K562 (cell line): ENCODE data around the gene EPO. TPM values are rescaled to one million over a fixed set of nuclear protein-coding genes. Genes with fewer than 3 reads are reported as not detected.

Experiments
- ARID1B ChIP-seq: fragments of 450-650 bp; IDR thresholded peaks from 2 replicates; pipeline ENCODE4 v1.6.1; 2016; ENCODE audit warnings: antibody characterized with exemption, mild to moderate bottlenecking, inconsistent platforms
- CTBP1 ChIP-seq: fragments of 450-650 bp; IDR thresholded peaks from 2 replicates; pipeline ENCODE4 v1.6.1; 2016; ENCODE audit warnings: borderline replicate concordance
- FOXA1 ChIP-seq: fragments of 450-650 bp; IDR thresholded peaks from 2 replicates; pipeline ENCODE4 v1.6.1; 2016; ENCODE audit warnings: mild to moderate bottlenecking, borderline replicate concordance
- LEF1 ChIP-seq: fragments of 450-650 bp; IDR thresholded peaks from 2 replicates; pipeline ENCODE4 v1.6.1; 2016; ENCODE audit warnings: mild to moderate bottlenecking
- MYNN ChIP-seq, 2 experiments: sonication (generic); formaldehyde crosslinking in 1 of 2; IDR thresholded peaks; 2 replicates each; pipeline versions ENCODE4 v1.5.0 to v1.6.1; 2016 to 2020; ENCODE audit warnings: antibody characterized with exemption in 1 of 2, missing genetic modification reagents in 1 of 2
- NCOA1 ChIP-seq: fragments of 450-650 bp; IDR thresholded peaks from 2 replicates; pipeline ENCODE4 v1.6.1; 2016; ENCODE audit warnings: low read depth
- NELFE ChIP-seq: IDR thresholded peaks from 2 replicates; pipeline ENCODE4 v1.6.1; 2011; ENCODE audit warnings: mild to moderate bottlenecking; ENCODE audit not compliant: insufficient read depth, insufficient read length
- NONO ChIP-seq, 2 experiments: fragments of 200-400 bp in 1 of 2; fragments of 450-650 bp in 1 of 2; formaldehyde crosslinking in 1 of 2; IDR thresholded peaks; 2 replicates each; pipeline ENCODE4 v1.6.1; 2017; ENCODE audit warnings: low read depth in 2 of 2, mild to moderate bottlenecking in 2 of 2, moderate library complexity in 2 of 2, low read length in 1 of 2
- NR1H2 ChIP-seq: sonication (generic); formaldehyde crosslinking; IDR thresholded peaks from 2 replicates; pipeline ENCODE4 v1.4.0; 2020; ENCODE audit warnings: mild to moderate bottlenecking, missing genetic modification reagents
- POLR2G ChIP-seq: fragments of 200-400 bp; formaldehyde crosslinking; IDR thresholded peaks from 2 replicates; pipeline ENCODE4 v1.6.1; 2017; ENCODE audit warnings: low read depth, mild to moderate bottlenecking, antibody characterized with exemption, low read length, moderate library complexity
- ZC3H11A ChIP-seq: IDR thresholded peaks from 2 replicates; pipeline ENCODE4 v1.6.1; 2012; ENCODE audit warnings: low read depth, low read length, improper control_type of control experiment
- ZNF124 ChIP-seq: sonication (generic); formaldehyde crosslinking; IDR thresholded peaks from 2 replicates; pipeline ENCODE4 v1.8.1; 2022; ENCODE audit warnings: missing genetic modification reagents
- ZNF766 ChIP-seq: fragments of 200-800 bp; sonication (Bioruptor generic); conservative IDR thresholded peaks from 2 replicates; pipeline ENCODE4 v1.6.1; 2016; ENCODE audit warnings: missing genetic modification characterization, missing compliant biosample characterization
- polyA plus RNA-seq, 8 experiments: library from polyadenylated mRNA; depleted of rRNA in 4 of 8; stranded (reverse) in 5 of 8; unstranded in 3 of 8; fragments of >200 nt; fragmentation: Nextera tagmentation in 2 of 8; fragmentation: Illumina TruSeq in 1 of 8; extraction: Ambion mirVana in 2 of 8; extraction: Trizol in 1 of 8; gene quantifications; 2 replicates each; pipeline versions ENCODE4 v1.2.1 to v1.2.3, GENCODE V29; 2011 to 2014; ENCODE audit warnings: inconsistent platforms in 1 of 8, missing spikeins in 1 of 8
- total RNA-seq, 7 experiments: library from RNA; depleted of rRNA in 6 of 7; stranded (reverse); fragments of >200 nt in 6 of 7; fragmentation: Illumina TruSeq in 2 of 7; extraction: Trizol in 2 of 7; gene quantifications; 2 replicates each; pipeline versions ENCODE4 v1.2.1 to v1.2.3, GENCODE V29; 2011 to 2021; ENCODE audit warnings: low replicate concordance in 1 of 7
- TF ChIP-seq, protein P1 (sequence below): fragments of 250-450 bp; sonication (Bioruptor Pico); IDR thresholded peaks from 2 replicates; pipeline ENCODE4 v1.5.0; 2021; ENCODE audit warnings: mild to moderate bottlenecking, borderline replicate concordance
- TF ChIP-seq, protein P2 (sequence below): fragments of 250-450 bp; sonication (Bioruptor Pico); IDR thresholded peaks from 2 replicates; pipeline ENCODE4 v1.4.0; 2020
- TF ChIP-seq, protein P3 (sequence below): sonication (generic); formaldehyde crosslinking; IDR thresholded peaks from 2 replicates; pipeline ENCODE4 v1.8.1; 2023; ENCODE audit warnings: mild to moderate bottlenecking, missing genetic modification reagents, moderate library complexity

The EPO gene
- total and polyA plus RNA-seq, 9 of the 15 experiments (the other 6 are each of a cell fraction or from before 2014, with no cell fraction given): 0.06 to 0.41 (median 0.07) TPM; not detected in 6

DNA sequence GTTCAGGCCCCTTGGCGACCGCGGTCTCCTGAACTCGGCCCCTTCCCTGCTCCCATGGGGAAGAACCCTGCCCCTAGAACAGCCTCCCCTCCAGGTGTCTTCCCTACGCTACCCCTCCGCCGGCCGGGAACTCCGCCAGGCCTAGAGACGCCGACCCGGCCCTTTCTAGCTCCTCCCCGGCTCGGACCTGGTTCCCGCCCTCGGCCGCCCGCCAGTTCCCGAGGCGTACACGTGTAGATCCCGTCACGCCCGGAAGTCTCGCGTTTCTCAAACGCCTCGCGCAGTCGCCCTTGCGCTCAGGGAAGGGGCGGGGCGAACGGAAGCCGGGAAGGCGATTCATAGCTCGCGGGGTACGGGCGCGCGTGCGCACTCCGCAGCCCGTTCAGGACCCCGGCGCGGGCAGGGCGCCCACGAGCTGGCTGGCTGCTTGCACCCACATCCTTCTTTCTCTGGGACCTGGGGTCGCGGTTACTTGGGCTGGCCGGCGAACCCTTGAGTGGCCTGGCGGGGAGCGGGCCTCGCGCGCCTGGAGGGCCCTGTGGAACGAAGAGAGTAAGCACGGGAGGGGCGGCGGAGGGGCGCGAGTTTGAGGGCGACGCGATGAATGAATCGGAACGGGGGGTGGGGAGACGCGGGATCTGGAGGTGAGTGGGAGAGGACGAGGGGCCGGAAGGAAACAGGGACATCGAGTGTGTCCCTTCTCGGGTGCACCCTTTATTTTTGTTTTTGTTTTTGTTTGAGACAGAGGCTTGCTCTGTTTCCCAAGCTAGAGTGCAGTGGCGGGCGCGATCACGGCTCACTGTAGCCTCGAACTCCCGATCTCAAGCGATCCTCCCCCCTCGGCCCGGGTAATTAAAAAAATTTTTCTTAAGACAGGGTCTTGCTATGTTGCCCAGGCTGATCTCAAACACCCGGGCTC is 14.3 kb upstream of the EPO start, which contains the start of gene POP7 (continued):
- TF ChIP-seq CTBP1 (no peak), MYNN (IDR thresholded peaks at IDR 0.05) (no peak), MYNN (CRISPR knock-in tag; IDR thresholded peaks at IDR 0.05) (no peak), NELFE (no peak), ZNF766 (CRISPR knock-in tag) (no peak), ARID1B (peak; percentile 47; the same call in 1 of the 2 replicates), NCOA1 (peak; percentile 19; the same call in 1 of the 2 replicates), LEF1 (no peak), NR1H2 (CRISPR knock-in tag) (no peak), ZNF124 (no peak), POLR2G (peak; percentile 98), FOXA1 (no peak), ZC3H11A (no peak), NONO (IDR thresholded peaks at IDR 0.05; ENCODE audit: low read depth in 2 of 2, low read length in 1 of 2) (peak in 1 of 2 experiments; percentile 25; a peak in 2 of 4 replicates)
- TF ChIP-seq, protein P1, sequence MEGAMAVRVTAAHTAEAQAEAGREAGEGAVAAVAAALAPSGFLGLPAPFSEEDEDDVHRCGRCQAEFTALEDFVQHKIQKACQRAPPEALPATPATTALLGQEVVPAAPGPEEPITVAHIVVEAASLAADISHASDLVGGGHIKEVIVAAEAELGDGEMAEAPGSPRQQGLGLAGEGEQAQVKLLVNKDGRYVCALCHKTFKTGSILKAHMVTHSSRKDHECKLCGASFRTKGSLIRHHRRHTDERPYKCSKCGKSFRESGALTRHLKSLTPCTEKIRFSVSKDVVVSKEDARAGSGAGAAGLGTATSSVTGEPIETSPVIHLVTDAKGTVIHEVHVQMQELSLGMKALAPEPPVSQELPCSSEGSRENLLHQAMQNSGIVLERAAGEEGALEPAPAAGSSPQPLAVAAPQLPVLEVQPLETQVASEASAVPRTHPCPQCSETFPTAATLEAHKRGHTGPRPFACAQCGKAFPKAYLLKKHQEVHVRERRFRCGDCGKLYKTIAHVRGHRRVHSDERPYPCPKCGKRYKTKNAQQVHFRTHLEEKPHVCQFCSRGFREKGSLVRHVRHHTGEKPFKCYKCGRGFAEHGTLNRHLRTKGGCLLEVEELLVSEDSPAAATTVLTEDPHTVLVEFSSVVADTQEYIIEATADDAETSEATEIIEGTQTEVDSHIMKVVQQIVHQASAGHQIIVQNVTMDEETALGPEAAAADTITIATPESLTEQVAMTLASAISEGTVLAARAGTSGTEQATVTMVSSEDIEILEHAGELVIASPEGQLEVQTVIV (CRISPR knock-in tag): no peak
- TF ChIP-seq, protein P2, sequence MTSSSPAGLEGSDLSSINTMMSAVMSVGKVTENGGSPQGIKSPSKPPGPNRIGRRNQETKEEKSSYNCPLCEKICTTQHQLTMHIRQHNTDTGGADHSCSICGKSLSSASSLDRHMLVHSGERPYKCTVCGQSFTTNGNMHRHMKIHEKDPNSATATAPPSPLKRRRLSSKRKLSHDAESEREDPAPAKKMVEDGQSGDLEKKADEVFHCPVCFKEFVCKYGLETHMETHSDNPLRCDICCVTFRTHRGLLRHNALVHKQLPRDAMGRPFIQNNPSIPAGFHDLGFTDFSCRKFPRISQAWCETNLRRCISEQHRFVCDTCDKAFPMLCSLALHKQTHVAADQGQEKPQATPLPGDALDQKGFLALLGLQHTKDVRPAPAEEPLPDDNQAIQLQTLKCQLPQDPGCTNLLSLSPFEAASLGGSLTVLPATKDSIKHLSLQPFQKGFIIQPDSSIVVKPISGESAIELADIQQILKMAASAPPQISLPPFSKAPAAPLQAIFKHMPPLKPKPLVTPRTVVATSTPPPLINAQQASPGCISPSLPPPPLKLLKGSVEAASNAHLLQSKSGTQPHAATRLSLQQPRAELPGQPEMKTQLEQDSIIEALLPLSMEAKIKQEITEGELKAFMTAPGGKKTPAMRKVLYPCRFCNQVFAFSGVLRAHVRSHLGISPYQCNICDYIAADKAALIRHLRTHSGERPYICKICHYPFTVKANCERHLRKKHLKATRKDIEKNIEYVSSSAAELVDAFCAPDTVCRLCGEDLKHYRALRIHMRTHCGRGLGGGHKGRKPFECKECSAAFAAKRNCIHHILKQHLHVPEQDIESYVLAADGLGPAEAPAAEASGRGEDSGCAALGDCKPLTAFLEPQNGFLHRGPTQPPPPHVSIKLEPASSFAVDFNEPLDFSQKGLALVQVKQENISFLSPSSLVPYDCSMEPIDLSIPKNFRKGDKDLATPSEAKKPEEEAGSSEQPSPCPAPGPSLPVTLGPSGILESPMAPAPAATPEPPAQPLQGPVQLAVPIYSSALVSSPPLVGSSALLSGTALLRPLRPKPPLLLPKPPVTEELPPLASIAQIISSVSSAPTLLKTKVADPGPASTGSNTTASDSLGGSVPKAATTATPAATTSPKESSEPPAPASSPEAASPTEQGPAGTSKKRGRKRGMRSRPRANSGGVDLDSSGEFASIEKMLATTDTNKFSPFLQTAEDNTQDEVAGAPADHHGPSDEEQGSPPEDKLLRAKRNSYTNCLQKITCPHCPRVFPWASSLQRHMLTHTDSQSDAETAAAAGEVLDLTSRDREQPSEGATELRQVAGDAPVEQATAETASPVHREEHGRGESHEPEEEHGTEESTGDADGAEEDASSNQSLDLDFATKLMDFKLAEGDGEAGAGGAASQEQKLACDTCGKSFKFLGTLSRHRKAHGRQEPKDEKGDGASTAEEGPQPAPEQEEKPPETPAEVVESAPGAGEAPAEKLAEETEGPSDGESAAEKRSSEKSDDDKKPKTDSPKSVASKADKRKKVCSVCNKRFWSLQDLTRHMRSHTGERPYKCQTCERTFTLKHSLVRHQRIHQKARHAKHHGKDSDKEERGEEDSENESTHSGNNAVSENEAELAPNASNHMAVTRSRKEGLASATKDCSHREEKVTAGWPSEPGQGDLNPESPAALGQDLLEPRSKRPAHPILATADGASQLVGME (CRISPR knock-in tag): no peak
- TF ChIP-seq, protein P3, sequence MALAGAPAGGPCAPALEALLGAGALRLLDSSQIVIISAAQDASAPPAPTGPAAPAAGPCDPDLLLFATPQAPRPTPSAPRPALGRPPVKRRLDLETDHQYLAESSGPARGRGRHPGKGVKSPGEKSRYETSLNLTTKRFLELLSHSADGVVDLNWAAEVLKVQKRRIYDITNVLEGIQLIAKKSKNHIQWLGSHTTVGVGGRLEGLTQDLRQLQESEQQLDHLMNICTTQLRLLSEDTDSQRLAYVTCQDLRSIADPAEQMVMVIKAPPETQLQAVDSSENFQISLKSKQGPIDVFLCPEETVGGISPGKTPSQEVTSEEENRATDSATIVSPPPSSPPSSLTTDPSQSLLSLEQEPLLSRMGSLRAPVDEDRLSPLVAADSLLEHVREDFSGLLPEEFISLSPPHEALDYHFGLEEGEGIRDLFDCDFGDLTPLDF (CRISPR knock-in tag): peak; percentile 98
